Kidney tubule cell (primary cell): ENCODE results near the gene GCNT3.
"Not testable (repeated sequence)": the region's sequence is repeated elsewhere in the genome, so short reads cannot be mapped to it uniquely, and the experiment has no call there.

ENCODE experiments used
- DNase-seq: peaks from one replicate; pipeline ENCODE4 v3.0.0-alpha.2; 2018; ENCODE audit warnings: low spot score

Gene GCNT3

GRCh38 chr15:59618406-59618805 lies 6.8 kb downstream of the GCNT3 start:
- DNase-seq = no peak

DNA sequence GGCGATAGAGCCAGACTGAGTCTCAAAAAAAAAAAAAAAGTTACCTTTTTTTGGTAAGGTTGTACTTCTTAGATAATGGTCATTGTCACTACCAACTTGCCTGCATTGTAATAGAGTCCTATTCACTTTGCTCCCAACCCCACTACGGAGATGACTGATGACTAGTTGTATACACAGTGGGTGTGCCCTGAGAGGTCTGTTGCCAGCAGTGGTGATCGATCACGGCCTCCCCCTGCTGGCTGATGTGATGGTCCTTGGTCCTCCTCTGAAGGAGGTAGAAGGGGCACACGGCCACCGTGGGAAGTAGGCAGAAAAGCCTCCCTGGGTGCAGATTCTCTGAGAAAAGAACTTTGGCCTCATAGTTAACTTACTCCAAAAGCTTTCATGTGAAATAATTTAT lies 10.7 kb downstream of the GCNT3 start:
- peak; percentile 62 for DNase-seq

- no peak for DNase-seq
Observed at GRCh38 chr15:59632714-59633113, 21.1 kb downstream of the GCNT3 start.

DNA sequence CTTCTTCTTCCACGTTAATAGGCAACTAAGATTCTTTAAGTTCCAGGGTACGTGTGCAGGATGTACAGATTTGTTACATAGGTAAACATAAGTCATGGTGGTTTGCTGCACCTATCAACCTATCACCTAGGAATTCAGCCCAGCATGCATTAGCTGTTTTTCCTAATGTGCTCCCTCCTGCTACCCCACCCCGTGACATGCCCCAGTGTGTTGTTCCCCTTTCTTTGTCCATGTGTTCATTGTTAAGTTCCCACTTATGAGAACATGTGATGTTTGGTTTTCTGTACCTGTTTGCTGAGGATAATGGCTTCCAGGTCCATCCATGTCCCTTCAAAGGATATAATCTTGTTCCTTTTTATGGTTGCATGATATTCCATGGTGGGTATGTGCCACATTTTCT lies 24.6 kb downstream of the GCNT3 start:
- no peak for DNase-seq

- not testable (repeated sequence) for DNase-seq
Observed at GRCh38 chr15:59637507-59637906, 25.9 kb downstream of the GCNT3 start.

DNA sequence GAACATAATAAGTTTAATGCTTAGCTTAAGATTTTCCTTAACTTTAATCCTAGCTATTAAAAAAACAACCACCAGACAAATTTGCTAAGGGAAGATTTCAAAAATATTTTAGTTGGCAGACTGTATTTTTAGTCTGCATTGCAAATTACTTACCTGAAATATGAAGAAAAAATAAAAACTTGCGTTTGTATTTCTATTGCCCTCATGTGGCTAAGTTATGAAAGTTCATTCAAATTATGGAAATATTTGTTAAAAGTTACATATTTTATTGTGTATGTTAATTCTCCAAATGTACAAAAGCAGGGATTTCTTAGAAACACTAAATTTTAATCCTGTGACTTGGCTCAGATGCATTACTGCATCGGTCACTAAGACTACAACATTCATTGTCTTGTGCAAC lies 30.8 kb downstream of the GCNT3 start:
- DNase-seq = no peak

DNA sequence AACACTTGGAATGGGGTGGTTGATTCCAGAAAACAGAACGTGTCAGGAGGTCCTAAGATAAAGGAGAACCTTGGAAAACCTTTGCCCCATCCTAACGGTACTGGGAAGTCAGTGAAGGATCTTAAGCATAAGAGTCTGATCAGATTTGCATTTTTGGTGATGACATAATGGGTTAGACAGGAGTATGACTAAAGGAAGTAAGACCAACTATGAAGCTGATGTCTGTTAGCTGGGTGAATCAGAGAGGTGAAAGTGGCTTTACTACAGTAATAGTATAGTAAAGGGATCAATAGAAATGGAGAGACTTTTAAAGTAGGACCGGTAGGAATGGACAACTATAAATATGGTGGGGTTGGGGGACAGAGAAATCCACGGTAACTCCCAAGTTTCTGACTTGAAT lies 33.2 kb downstream of the GCNT3 start:
- peak; percentile 62 for DNase-seq

- not testable (repeated sequence) for DNase-seq
Observed at GRCh38 chr15:59645812-59646211, 34.2 kb downstream of the GCNT3 start.

DNA sequence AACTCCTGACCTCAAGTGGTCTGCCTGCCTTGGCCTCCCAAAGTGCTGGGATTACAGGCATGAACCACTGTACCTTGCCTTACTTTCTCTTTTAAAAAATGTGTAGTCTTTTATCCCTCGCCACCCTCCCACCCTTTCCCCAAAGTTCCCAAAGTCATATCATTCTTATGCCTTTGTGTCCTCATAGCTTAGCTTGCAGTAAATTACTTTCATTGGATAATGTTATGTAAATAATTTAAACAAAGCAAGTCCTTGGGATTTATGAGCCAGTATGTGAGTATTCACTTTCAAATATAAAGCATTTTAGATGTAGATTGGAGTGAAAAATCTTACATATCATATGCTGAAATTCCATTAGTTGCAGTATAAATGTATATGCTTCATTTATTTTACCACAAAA lies 34.7 kb downstream of the GCNT3 start:
- DNase-seq = no peak

DNA sequence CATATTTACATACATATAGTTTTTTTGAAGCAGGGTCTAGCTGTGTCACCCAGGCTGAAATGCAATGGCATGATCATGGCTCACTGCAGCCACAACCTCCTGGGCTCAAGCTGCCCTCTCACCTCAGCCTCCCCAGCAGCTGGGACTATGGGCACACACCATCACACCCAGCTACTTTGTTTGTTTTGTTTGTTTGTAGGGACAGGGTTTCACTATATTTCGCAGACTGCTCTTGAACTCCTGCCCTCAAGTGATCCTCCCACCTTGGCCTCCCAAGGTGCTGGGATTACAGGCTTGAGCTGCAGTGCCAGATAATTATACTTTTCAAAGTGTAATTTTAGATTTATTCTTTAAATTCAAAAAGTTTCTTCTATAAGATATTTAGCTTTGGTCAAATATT lies 35.5 kb downstream of the GCNT3 start:
- no peak for DNase-seq

- DNase-seq = no peak
Observed at GRCh38 chr15:59649603-59650002, 38.0 kb downstream of the GCNT3 start.

DNA sequence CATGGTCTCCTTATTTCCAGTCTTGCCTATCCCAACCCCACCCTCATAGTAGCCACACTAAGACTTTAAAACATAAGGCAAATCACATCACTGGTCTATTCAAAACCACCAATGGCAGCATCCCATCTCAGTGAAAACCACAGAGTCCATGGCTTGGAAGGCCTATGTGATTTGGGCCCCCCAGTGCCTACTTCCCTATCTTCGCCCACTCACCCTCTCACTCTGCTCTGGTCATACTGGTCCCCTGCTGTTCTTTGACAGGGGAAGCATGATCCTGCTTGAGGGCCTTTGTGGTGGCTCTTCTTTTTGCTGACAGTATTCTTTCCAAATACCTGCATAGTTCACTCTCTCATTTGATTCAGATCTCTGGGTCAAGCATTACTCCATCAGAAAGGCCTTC lies 42.5 kb downstream of the GCNT3 start:
- no peak for DNase-seq

DNA sequence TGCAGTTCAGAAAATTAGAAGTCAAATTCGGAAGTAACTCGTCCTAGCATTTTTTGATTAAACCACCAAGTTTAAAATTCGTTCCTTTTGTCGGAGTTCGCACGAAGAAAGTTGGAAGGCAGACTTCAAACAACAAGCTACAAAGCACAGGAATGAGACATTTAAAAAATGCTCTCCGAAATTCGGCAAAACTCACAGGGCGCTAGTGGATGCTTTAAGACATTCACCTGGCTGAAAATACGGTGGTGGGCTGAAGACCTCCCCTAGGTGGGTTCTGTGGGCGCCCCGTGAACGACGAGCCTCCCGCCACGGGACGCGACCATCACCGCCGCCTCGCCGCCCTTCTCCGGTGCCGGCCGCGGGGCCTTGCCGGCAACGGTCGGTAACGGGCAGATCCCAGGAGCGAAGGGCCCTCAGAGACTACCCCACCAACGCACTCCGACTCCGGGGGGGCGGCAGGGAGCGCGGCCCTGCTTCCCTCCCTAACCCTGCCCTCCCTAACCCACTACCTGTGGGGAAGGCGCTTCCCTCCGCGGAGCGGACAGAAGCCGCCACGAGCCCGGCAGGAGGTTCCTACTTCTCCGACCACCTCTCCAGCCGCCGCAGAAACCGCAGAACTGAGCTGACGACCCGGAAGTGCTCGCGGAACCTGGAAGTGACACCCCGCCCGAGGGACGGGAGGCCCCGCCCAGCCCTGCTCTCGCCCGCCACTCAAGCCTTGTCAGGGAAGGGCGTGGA lies 45.5 kb downstream of the GCNT3 start, which contains the start of gene GTF2A2:
Gene GTF2A2 (minus strand): TSS at position 619 of the 738 bp plus-strand sequence. CDS start 5,238 bp downstream, outside the sequence.
- DNase-seq = peak; percentile 95

GRCh38 chr15:59657635-59658125 lies 46.1 kb downstream of the GCNT3 start:
- DNase-seq = no peak

DNA sequence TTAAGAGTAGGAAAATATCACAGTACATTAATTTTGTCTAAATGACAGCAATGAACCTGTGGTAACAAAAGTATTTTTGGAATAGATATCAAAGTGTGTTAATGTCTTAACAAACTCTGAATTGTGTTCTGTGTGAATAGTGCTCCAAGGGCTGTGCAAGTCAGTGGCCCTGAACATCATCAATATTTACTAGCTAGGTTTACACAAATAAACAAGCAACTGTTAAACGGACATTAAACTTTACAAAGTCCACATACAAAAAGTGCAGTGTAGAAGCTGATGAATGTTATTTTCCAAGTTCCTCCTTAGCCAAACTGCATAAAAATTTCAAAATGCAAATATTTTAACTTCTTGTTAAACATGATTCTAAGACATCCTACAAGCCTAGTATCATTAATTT lies 47.8 kb downstream of the GCNT3 start:
- no peak for DNase-seq

- DNase-seq = no peak
Observed at GRCh38 chr15:59662260-59662659, 50.7 kb downstream of the GCNT3 start.

- DNase-seq = no peak
Observed at GRCh38 chr15:59668556-59668955, 57.0 kb downstream of the GCNT3 start.
